WTC11 (cell line): ENCODE data around the gene ING5. TPM values are rescaled to one million over a fixed set of nuclear protein-coding genes. Genes with fewer than 3 reads are reported as not detected.

ENCODE experiments used
- ATAC-seq: fragments of 200-7000 bp; cut with Tn5 transposase; 2 replicates; pipeline ENCODE4 v1.10.0; 2021; ENCODE audit warnings: mild to moderate bottlenecking, moderate library complexity
- CTCF ChIA-PET: fragments of 300-600 bp; sonication (Branson Sonifier 250); formaldehyde crosslinking; loops from one replicate; lab custom pipeline; 2021; ENCODE audit warnings: antibody characterized with exemption; lab: Charles Lee
- POLR2A ChIA-PET: fragments of 350-600 bp; sonication (Branson Sonifier 250); formaldehyde crosslinking; loops from one replicate; lab custom pipeline; 2021; ENCODE audit warnings: antibody characterized with exemption; lab: Charles Lee
- DNase-seq: peaks from one replicate; pipeline ENCODE4 v3.0.0; 2021; ENCODE audit warnings: low spot score
- H3K27ac Mint-ChIP-seq: 2 replicates; pipeline ENCODE4 v1.8.0; 2021; ENCODE audit warnings: mixed read lengths
- H3K27me3 Mint-ChIP-seq: 2 replicates; pipeline ENCODE4 v1.8.0; 2021; ENCODE audit warnings: low read depth, mild to moderate bottlenecking, moderate library complexity, mixed read lengths
- H3K36me3 Mint-ChIP-seq: 2 replicates; pipeline ENCODE4 v1.8.0; 2021; ENCODE audit warnings: mixed read lengths
- H3K4me1 Mint-ChIP-seq: 2 replicates; pipeline ENCODE4 v1.8.0; 2022; ENCODE audit warnings: mixed read lengths
- H3K4me3 Mint-ChIP-seq: 2 replicates; pipeline ENCODE4 v1.8.0; 2021; ENCODE audit warnings: mild to moderate bottlenecking, moderate library complexity, mixed read lengths
- H3K9me3 Mint-ChIP-seq: 2 replicates; pipeline ENCODE4 v1.8.0; 2021; ENCODE audit warnings: mixed read lengths
- CREM ChIP-seq: sonication (generic); formaldehyde crosslinking; IDR thresholded peaks from 2 replicates; pipeline ENCODE4 v1.8.1; 2022; ENCODE audit warnings: mild to moderate bottlenecking, missing genetic modification reagents, moderate library complexity
- CTCF ChIP-seq: fragments of 200-600 bp; IDR thresholded peaks from 2 replicates; pipeline ENCODE4 v1.8.0; 2022; ENCODE audit warnings: antibody characterized with exemption
- EMX1 ChIP-seq: fragments of 250-450 bp; sonication (Bioruptor Pico); IDR thresholded peaks from 2 replicates; pipeline ENCODE4 v1.8.0; 2021; ENCODE audit warnings: mild to moderate bottlenecking
- KAT7 ChIP-seq: sonication (generic); formaldehyde crosslinking; IDR thresholded peaks from 2 replicates; pipeline ENCODE4 v1.8.1; 2023; ENCODE audit warnings: missing genetic modification reagents, mild to moderate bottlenecking, borderline replicate concordance
- NR1H2 ChIP-seq: sonication (generic); formaldehyde crosslinking; IDR thresholded peaks from 2 replicates; pipeline ENCODE4 v1.9.0; 2021; ENCODE audit warnings: mild to moderate bottlenecking, moderate library complexity, missing genetic modification reagents
- NR2C2 ChIP-seq: sonication (generic); formaldehyde crosslinking; IDR thresholded peaks from 2 replicates; pipeline ENCODE4 v1.8.0; 2022; ENCODE audit warnings: mild to moderate bottlenecking, missing genetic modification reagents
- OVOL2 ChIP-seq: fragments of 250-450 bp; sonication (Bioruptor Pico); IDR thresholded peaks from 2 replicates; pipeline ENCODE4 v1.9.0; 2021; ENCODE audit warnings: mild to moderate bottlenecking, borderline replicate concordance
- SMAD4 ChIP-seq: sonication (generic); formaldehyde crosslinking; IDR thresholded peaks from 2 replicates; pipeline ENCODE4 v1.8.0; 2022; ENCODE audit warnings: mild to moderate bottlenecking, missing genetic modification reagents
- SOX15 ChIP-seq: fragments of 250-450 bp; sonication (Bioruptor Pico); IDR thresholded peaks from 2 replicates; pipeline ENCODE4 v1.9.0; 2021; ENCODE audit warnings: mild to moderate bottlenecking
- STAT6 ChIP-seq: sonication (generic); formaldehyde crosslinking; conservative IDR thresholded peaks from 2 replicates; pipeline ENCODE4 v1.8.1; 2023; ENCODE audit warnings: mild to moderate bottlenecking, low read depth, missing genetic modification reagents, moderate library complexity
- TCF7 ChIP-seq: sonication (generic); formaldehyde crosslinking; IDR thresholded peaks from 2 replicates; pipeline ENCODE4 v1.8.0; 2022; ENCODE audit warnings: mild to moderate bottlenecking, low read depth, missing genetic modification reagents, moderate library complexity
- ZNF138 ChIP-seq: sonication (generic); formaldehyde crosslinking; conservative IDR thresholded peaks from 2 replicates; pipeline ENCODE4 v1.8.1; 2022; ENCODE audit warnings: mild to moderate bottlenecking, moderate library complexity, missing genetic modification reagents
- ZNF263 ChIP-seq: sonication (generic); formaldehyde crosslinking; IDR thresholded peaks from 2 replicates; pipeline ENCODE4 v1.8.1; 2022; ENCODE audit warnings: low read depth, mild to moderate bottlenecking, moderate library complexity, missing genetic modification reagents
- ZNF425 ChIP-seq: fragments of 250-450 bp; sonication (Bioruptor Pico); conservative IDR thresholded peaks from 2 replicates; pipeline ENCODE4 v1.9.0; 2021; ENCODE audit warnings: mild to moderate bottlenecking
- total RNA-seq: library from RNA; stranded (reverse); gene quantifications from 3 replicates; pipeline ENCODE4 v1.2.3, GENCODE V29; 2021
- TF ChIP-seq, protein P1 (sequence below): sonication (generic); formaldehyde crosslinking; IDR thresholded peaks from 2 replicates; pipeline ENCODE4 v1.8.1; 2023; ENCODE audit warnings: mild to moderate bottlenecking, missing genetic modification reagents
- TF ChIP-seq, protein P2 (sequence below): fragments of 250-450 bp; sonication (Bioruptor Pico); IDR thresholded peaks from 2 replicates; pipeline ENCODE4 v1.8.0; 2021; ENCODE audit warnings: mild to moderate bottlenecking

The ING5 gene
- total RNA-seq, 1 experiment from 2014 or later: 43.1 TPM

DNA sequence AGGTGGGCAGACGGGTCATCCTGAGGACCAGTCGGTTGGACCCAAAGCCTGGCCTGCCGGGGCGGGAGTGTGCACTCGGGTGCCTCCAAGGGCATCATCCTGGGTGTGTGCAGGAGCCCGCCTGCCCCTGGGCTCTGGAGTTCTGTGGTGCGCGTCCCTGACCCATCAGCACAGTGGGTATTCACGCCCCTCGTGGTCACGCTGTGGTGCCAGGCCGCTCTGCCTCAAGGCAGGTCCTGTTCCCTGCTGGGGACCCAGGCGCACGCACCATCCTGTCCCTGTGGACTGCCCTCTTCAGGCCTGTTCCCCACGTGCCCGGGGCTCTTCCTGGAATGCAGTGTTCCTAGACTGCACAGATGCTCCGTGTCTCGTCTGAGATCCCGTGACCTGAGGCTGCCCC, 18.3 kb downstream of the ING5 start (continued):
- TF ChIP-seq STAT6 (CRISPR knock-in tag) (no peak), ZNF138 (CRISPR knock-in tag) (no peak), ZNF263 (CRISPR knock-in tag) (no peak), SOX15 (CRISPR knock-in tag) (no peak), CREM (no peak), SMAD4 (CRISPR knock-in tag) (no peak), KAT7 (CRISPR knock-in tag) (no peak), TCF7 (CRISPR knock-in tag) (no peak), ZNF425 (CRISPR knock-in tag) (no peak)
- TF ChIP-seq, protein P1, sequence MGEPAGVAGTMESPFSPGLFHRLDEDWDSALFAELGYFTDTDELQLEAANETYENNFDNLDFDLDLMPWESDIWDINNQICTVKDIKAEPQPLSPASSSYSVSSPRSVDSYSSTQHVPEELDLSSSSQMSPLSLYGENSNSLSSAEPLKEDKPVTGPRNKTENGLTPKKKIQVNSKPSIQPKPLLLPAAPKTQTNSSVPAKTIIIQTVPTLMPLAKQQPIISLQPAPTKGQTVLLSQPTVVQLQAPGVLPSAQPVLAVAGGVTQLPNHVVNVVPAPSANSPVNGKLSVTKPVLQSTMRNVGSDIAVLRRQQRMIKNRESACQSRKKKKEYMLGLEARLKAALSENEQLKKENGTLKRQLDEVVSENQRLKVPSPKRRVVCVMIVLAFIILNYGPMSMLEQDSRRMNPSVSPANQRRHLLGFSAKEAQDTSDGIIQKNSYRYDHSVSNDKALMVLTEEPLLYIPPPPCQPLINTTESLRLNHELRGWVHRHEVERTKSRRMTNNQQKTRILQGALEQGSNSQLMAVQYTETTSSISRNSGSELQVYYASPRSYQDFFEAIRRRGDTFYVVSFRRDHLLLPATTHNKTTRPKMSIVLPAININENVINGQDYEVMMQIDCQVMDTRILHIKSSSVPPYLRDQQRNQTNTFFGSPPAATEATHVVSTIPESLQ (CRISPR knock-in tag): no peak
- TF ChIP-seq, protein P2, sequence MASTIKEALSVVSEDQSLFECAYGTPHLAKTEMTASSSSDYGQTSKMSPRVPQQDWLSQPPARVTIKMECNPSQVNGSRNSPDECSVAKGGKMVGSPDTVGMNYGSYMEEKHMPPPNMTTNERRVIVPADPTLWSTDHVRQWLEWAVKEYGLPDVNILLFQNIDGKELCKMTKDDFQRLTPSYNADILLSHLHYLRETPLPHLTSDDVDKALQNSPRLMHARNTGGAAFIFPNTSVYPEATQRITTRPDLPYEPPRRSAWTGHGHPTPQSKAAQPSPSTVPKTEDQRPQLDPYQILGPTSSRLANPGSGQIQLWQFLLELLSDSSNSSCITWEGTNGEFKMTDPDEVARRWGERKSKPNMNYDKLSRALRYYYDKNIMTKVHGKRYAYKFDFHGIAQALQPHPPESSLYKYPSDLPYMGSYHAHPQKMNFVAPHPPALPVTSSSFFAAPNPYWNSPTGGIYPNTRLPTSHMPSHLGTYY (CRISPR knock-in tag): no peak

DNA sequence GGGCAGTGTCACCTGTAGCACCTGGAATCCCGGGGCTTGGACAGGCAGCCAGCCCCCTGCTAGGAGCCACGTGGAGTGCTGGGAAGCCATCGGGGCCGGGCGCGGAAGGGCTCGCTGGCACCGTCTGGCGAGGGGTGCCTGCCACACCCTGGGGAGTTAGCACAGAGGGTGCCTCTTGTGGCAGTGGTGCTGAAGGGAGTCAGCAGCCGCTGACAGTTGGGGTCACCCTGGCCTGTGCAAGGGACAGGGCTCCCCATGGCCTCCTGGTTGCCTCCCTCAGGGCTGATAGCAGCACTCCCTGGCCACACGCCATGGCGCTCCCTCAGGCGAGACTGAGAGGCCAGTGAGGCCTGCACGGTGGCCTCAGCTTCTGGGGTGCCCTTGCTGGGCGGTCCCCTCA, 18.7 kb downstream of the ING5 start:
- ChIA-PET POLR2A (no interaction called here), CTCF (no interaction called here)
- ATAC-seq (no peak), DNase-seq (no peak)
- peaks cover 19% of the 10 kb centered on the region for H3K9me3 Mint-ChIP-seq
- TF ChIP-seq, protein P2 (CRISPR knock-in tag): no peak
- TF ChIP-seq EMX1 (no peak), NR2C2 (no peak), OVOL2 (no peak), NR1H2 (CRISPR knock-in tag) (no peak), CTCF (no peak)
- no peaks in the 10 kb centered on the region for H3K27me3 Mint-ChIP-seq
- peaks cover 68% of the 10 kb centered on the region for H3K36me3 Mint-ChIP-seq
- no peak overlapping the region for H3K27ac Mint-ChIP-seq
- no peaks in the 10 kb centered on the region for H3K4me1 Mint-ChIP-seq
- no peak overlapping the region for H3K4me3 Mint-ChIP-seq
